ENCODE data around the gene ZNF324B.
"Not testable (repeated sequence)": the region's sequence is repeated elsewhere in the genome, so short reads cannot be mapped to it uniquely, and the experiment has no call there.

Gene ZNF324B

GRCh38 chr19:58480831-58481230 is 29.4 kb downstream of the ZNF324B start:
- no peak for DNase-seq

GRCh38 chr19:58482372-58482771 is 30.9 kb downstream of the ZNF324B start:
- no peak for DNase-seq

- no peak for DNase-seq
Observed at GRCh38 chr19:58483776-58484175, 32.4 kb downstream of the ZNF324B start.

GRCh38 chr19:58484349-58484748 is 32.9 kb downstream of the ZNF324B start:
- DNase-seq = not testable (repeated sequence)

- DNase-seq = no peak
Observed at GRCh38 chr19:58491393-58491792, 40.0 kb downstream of the ZNF324B start.

- no peak for DNase-seq
Observed at GRCh38 chr19:58492265-58492664, 40.8 kb downstream of the ZNF324B start.

GRCh38 chr19:58497634-58498170 is 46.3 kb downstream of the ZNF324B start:
- no peak for DNase-seq

- DNase-seq = no peak
Observed at GRCh38 chr19:58498316-58499020, 47.0 kb downstream of the ZNF324B start.

GRCh38 chr19:58499021-58499927 is 47.9 kb downstream of the ZNF324B start:
- DNase-seq = peak; percentile 94

GRCh38 chr19:58500242-58500641 is 48.8 kb downstream of the ZNF324B start:
- DNase-seq = no peak
